Left lung (tissue), 10 donors: ENCODE results near the gene GNG7. TPM values are rescaled to one million over a fixed set of nuclear protein-coding genes. Genes with fewer than 3 reads are reported as not detected.
A peak's percentile ranks its signal among the peaks of the same experiment; 100 is the strongest.

Experiments used
- ATAC-seq: fragments of 200-7000 bp; cut with Tn5 transposase; one replicate; pipeline ENCODE4 v1.9.1; 2020; ENCODE audit warnings: moderate library complexity
- DNase-seq, 4 donors: peaks; one replicate each; pipeline ENCODE4 v3.0.0-alpha.2; 2013 to 2020
- H3K27ac ChIP-seq, 2 donors: fragments of 200-600 bp; sonication (generic) in 1 of 2; one replicate each; pipeline versions ENCODE4 v1.5.0 to v1.8.0; 2020 to 2021
- H3K27me3 ChIP-seq, 2 donors: fragments of 200-600 bp; sonication (generic) in 1 of 2; one replicate each; pipeline versions ENCODE4 v1.5.0 to v1.8.0; 2020 to 2021
- H3K36me3 ChIP-seq, 2 donors: fragments of 200-600 bp; sonication (generic) in 1 of 2; one replicate each; pipeline versions ENCODE4 v1.5.0 to v1.8.0; 2020 to 2021
- H3K4me1 ChIP-seq, 2 donors: fragments of 200-600 bp; one replicate each; pipeline ENCODE4 v1.8.0; 2021
- H3K4me3 ChIP-seq, 2 donors: fragments of 200-600 bp; sonication (generic) in 1 of 2; one replicate each; pipeline versions ENCODE4 v1.5.0 to v1.8.0; 2020 to 2021; ENCODE audit warnings: mild to moderate bottlenecking in 1 of 2
- H3K9me3 ChIP-seq, 2 donors: fragments of 200-600 bp; sonication (generic) in 1 of 2; one replicate each; pipeline versions ENCODE4 v1.5.0 to v1.8.0; 2020 to 2021
- intact Hi-C, 2 donors: fragments of 100-400 bp; cut with DNase I; formaldehyde crosslinking; loops; one replicate each; pipeline versions ENCODE4 v1.11.2 to v1.14.2; 2022
- polyA plus RNA-seq, 6 donors: library from polyadenylated mRNA; unstranded; fragments of 120-200 nt; gene quantifications; one replicate each; pipeline ENCODE4 v1.2.1, GENCODE V29; 2013; ENCODE audit not compliant: insufficient read length in 6 of 6
- total RNA-seq, 2 donors: library from RNA; stranded (reverse); fragmentation: NEBNext Ultra II Directional; extraction: Animal tissue kit (Norgen Biotek cat#: 25700); gene quantifications; one replicate each; pipeline ENCODE4 v1.2.1, GENCODE V29; 2021
- TF ChIP-seq, protein P1 (sequence below), 2 donors: fragments of 200-600 bp; sonication (generic) in 1 of 2; IDR thresholded peaks; one replicate each; pipeline versions ENCODE4 v1.5.0 to v1.8.0; 2021; ENCODE audit warnings: antibody characterized with exemption in 2 of 2
- donor health status: DM: no; HTN: yes; CAD: no.
- donor health status: DM: no; HTN: no; CAD: no.

The GNG7 gene
- total and polyA plus RNA-seq, 8 donors = 3.8 to 7.1 (median 5.5) TPM

DNA sequence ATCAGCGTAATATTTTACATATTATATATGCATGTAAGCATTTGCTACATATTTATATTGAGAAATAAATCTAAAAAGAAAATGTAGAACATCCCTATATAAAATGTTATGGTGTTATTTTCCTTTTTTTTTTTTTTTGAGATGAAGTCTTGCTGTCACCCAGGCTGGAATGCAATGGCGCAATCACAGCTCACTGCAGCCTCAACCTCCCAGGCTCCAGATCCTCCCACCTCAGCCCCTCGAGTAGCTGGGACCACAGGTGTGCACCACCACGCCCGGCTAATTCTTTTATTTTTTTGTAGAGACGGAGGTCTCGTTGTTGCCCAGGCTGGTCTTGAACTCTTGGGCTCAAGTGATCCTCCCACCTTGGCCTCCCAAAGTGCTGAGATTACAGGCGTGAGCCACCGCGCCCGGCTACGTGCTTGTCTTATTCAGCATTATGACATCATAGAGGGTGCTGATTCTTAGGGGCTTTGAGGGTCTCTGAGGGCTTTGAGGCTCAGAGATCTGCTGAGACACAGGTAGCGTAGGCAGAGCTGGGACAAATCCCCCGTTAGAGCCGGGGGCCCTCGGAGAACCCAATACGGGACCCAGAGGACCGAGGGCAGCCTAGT is 124.7 kb downstream of the GNG7 start:
- no peak for ATAC-seq
- Histone ChIP-seq H3K9me3 (peaks cover 0 to 2% of the 10 kb centered on the region in 2 donors), H3K36me3 (no peaks in the 10 kb centered on the region), H3K27ac (peak overlapping the region; percentile 58 to 76), H3K27me3 (peaks cover 0 to 8% of the 10 kb centered on the region in 2 donors), H3K4me3 (no peak overlapping the region), H3K4me1 (peaks cover 20 to 38% of the 10 kb centered on the region in 2 donors)
- intact Hi-C loops = loop anchor here in 1 of 2 donors (10.0 kb wide), 1 partner anchor 103 kb away; the partner anchor contains the start of gene GADD45B
- peak in 1 of 4 donors; percentile 20 for DNase-seq
- TF ChIP-seq, protein P1, sequence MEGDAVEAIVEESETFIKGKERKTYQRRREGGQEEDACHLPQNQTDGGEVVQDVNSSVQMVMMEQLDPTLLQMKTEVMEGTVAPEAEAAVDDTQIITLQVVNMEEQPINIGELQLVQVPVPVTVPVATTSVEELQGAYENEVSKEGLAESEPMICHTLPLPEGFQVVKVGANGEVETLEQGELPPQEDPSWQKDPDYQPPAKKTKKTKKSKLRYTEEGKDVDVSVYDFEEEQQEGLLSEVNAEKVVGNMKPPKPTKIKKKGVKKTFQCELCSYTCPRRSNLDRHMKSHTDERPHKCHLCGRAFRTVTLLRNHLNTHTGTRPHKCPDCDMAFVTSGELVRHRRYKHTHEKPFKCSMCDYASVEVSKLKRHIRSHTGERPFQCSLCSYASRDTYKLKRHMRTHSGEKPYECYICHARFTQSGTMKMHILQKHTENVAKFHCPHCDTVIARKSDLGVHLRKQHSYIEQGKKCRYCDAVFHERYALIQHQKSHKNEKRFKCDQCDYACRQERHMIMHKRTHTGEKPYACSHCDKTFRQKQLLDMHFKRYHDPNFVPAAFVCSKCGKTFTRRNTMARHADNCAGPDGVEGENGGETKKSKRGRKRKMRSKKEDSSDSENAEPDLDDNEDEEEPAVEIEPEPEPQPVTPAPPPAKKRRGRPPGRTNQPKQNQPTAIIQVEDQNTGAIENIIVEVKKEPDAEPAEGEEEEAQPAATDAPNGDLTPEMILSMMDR (IDR thresholded peaks at IDR 0.05) = no peak

DNA sequence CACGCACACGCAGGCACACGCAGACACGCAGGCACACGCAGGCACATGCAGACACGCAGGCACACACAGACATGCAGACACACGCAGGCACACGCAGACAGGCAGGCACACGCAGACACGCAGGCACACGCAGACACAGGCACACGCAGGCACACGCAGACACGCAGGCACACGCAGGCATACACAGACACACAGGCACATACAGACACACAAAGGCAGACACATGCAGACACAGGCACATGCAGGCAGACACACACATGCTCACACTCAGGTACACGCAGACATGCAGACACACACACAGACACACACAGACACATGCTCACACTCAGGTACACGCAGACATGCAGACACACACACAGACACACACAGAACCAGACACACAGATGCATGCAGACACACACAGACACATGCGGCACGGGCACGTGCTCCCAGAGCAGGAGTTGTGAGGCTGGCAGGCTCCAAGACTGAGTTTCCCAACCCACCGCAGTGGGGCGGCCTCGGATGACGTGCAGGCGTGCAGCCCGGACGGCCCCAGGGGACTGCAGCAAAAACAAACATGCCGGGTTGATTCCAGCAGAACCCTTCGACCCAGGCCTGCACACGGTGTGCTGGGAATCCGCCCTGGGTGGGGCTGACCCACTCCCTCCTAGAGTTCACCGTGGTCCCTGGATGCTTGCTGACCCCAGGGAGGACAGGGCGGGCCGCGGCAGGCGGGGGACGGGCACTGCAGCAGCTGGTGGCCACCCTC is 126.6 kb downstream of the GNG7 start:
- no peak overlapping the region for H3K27ac ChIP-seq
- intact Hi-C loops = loop anchor here in 1 of 2 donors (10.0 kb wide), 1 partner anchor 101 kb away; the partner anchor contains the start of gene GADD45B
- ATAC-seq (no peak), DNase-seq (peak in 1 of 4 donors; percentile 34)
- H3K4me1 ChIP-seq = peaks cover 20 to 38% of the 10 kb centered on the region in 2 donors
- H3K4me3 ChIP-seq = no peak overlapping the region
- H3K9me3 ChIP-seq = no peaks in the 10 kb centered on the region
- peaks cover 0 to 8% of the 10 kb centered on the region in 2 donors for H3K27me3 ChIP-seq
- TF ChIP-seq, protein P1 (IDR thresholded peaks at IDR 0.05) = no peak
- no peaks in the 10 kb centered on the region for H3K36me3 ChIP-seq

DNA sequence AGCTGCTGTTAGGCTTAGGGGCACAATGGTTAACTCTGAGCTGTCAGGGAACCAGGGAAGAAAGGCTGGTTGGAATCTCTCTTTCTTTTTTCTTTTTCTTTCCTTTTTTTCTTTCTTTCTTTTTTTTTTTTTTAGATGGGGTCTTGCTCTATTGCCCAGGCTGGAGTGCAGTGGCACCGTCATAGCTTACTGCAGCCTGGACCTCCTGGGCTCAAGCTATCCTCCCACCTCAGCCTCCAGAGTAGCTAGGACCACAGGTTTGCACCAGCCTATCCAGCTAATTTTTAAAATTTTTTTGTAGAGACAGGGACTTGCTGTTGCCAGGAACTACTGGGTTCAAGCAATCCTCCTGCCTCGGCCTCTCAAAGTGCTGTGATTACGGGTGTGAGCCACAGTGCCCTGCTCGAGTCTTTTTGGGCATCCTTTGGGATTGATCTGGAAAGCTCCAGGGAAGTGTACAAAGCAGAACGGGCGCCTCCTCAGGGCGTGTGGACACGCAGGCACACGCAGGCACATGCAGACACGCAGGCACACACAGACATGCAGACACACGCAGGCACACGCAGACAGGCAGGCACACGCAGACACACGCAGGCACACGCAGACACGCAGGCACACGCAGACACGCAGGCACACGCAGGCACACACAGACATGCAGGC is 127.4 kb downstream of the GNG7 start:
- TF ChIP-seq, protein P1 (IDR thresholded peaks at IDR 0.05) = no peak
- peaks cover 0 to 8% of the 10 kb centered on the region in 2 donors for H3K27me3 ChIP-seq
- intact Hi-C loops = loop anchor here in 1 of 2 donors (10.0 kb wide), 1 partner anchor 100 kb away; the partner anchor contains the start of gene GADD45B
- DNase-seq (peak in 1 of 4 donors; percentile 9), ATAC-seq (no peak)
- no peak overlapping the region for H3K27ac ChIP-seq
- H3K4me3 ChIP-seq = no peak overlapping the region
- no peaks in the 10 kb centered on the region for H3K36me3 ChIP-seq
- peaks cover 0 to 3% of the 10 kb centered on the region in 2 donors for H3K9me3 ChIP-seq
- H3K4me1 ChIP-seq = peaks cover 20 to 38% of the 10 kb centered on the region in 2 donors

GRCh38 chr19:2574478-2574931 is 128.0 kb downstream of the GNG7 start:
- intact Hi-C loops = loop anchor here in 1 of 2 donors (10.0 kb wide), 1 partner anchor 100 kb away; the partner anchor contains the start of gene GADD45B
- ATAC-seq (no peak), DNase-seq (peak in 1 of 4 donors; percentile 16)
- H3K27me3 ChIP-seq = peaks cover 0 to 8% of the 10 kb centered on the region in 2 donors
- peaks cover 16 to 32% of the 10 kb centered on the region in 2 donors for H3K4me1 ChIP-seq
- H3K4me3 ChIP-seq = no peak overlapping the region
- no peaks in the 10 kb centered on the region for H3K36me3 ChIP-seq
- peaks cover 0 to 3% of the 10 kb centered on the region in 2 donors for H3K9me3 ChIP-seq
- TF ChIP-seq, protein P1 (IDR thresholded peaks at IDR 0.05) = no peak
- H3K27ac ChIP-seq = no peak overlapping the region
